SK-N-SH (cell line): ENCODE measurements around the gene HTR6.

ENCODE experiments used
- CTCF ChIP-seq: fragments of 200-600 bp; sonication (generic); IDR thresholded peaks from 2 replicates; pipeline ENCODE4 v1.6.1; 2017; ENCODE audit warnings: antibody characterized with exemption, mild to moderate bottlenecking, moderate library complexity
- MAX ChIP-seq: IDR thresholded peaks from 2 replicates; pipeline ENCODE4 v1.4.0; 2012; ENCODE audit warnings: low read depth
- NFIC ChIP-seq: IDR thresholded peaks from 2 replicates; pipeline ENCODE4 v1.4.0; 2012; ENCODE audit warnings: borderline replicate concordance
- TAF1 ChIP-seq: IDR thresholded peaks from 2 replicates; pipeline ENCODE4 v1.6.1; 2012; ENCODE audit warnings: low read depth, mild to moderate bottlenecking, low read length, moderate library complexity, borderline replicate concordance

- TF ChIP-seq TAF1: no peak
- peak; percentile 83 for TF ChIP-seq CTCF
- no peak for TF ChIP-seq NFIC
- no peak for TF ChIP-seq MAX
Measured at GRCh38 chr1:19661721-19662228, 2.9 kb upstream of the HTR6 start.
